ENCODE data around the gene TMEM150A. TPM values are rescaled to one million over a fixed set of nuclear protein-coding genes. Genes with fewer than 3 reads are reported as not detected.

Gene TMEM150A
- total and polyA plus RNA-seq, 2 of the 13 experiments (the other 11 are each of a cell fraction or from before 2014, with no cell fraction given), result 30.1 to 70.4 TPM

DNA sequence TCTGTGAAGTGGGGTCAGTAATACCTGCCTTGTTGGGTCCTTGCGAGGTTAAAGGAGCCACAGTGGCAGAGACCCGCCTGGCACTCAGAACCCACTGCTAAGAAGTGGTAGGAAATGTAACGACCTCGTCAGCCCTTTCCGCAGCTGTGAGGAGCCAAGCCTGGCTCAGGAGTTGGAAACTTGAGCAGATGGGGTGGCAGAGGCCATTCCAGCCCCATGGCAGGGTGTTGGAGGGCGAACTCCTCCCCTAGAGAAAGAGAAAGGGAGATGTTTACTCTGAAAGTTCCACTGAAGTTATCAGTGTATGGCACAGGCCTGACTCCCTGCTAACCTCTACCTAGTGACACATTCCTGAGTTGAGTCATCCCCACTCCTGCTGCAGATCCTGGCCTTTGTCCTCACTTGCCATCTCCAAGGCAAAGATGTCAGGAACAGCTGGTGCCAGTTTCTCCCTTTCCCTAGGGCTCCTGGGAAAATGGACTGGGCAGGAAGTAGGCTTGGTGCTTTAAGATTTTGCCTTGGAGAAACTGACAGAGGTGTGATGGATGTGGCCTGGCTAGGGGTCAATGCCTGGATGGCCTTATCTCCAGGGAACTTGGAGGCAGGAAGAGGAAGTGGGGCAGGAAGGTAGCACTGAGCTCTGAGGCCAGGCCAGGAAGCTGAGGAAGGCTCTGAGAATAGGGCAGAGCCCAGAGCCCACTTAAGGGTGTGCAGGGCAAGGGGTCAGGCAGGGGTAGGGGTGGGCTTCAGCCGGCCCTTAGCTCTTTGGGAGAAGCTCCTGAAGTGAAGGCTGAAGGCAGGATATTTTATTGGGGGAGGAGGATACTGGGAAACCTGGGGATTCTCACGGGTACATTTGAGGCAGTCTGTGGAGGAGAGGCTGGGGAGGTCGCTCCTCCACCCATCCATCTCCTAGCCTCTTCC, 17.4 kb downstream of the TMEM150A start (continued):
- TF ChIP-seq ZNF609 (CRISPR knock-in tag; IDR thresholded peaks at IDR 0.05; ENCODE audit: borderline replicate concordance) (peak; percentile 39; the same call in 1 of the 2 replicates), XRCC5 (optimal IDR thresholded peaks at IDR 0.05; ENCODE audit: low read length) (peak; percentile 78), ZBTB7B (CRISPR knock-in tag; IDR thresholded peaks at IDR 0.05) (no peak), ZNF772 (CRISPR knock-in tag; IDR thresholded peaks at IDR 0.05) (peak; percentile 47), JUND (CRISPR knock-in tag; IDR thresholded peaks at IDR 0.05) (peak; percentile 96), ZNF350 (CRISPR knock-in tag; IDR thresholded peaks at IDR 0.05; ENCODE audit: borderline replicate concordance, low read depth) (peak; percentile 96; the same call in 1 of the 2 replicates), PRDM4 (CRISPR knock-in tag; IDR thresholded peaks at IDR 0.05; ENCODE audit: borderline replicate concordance) (no peak; the same call in 1 of the 2 replicates), SMAD9 (CRISPR knock-in tag; IDR thresholded peaks at IDR 0.05) (no peak; the same call in 1 of the 2 replicates), ZNF672 (CRISPR knock-in tag; IDR thresholded peaks at IDR 0.05) (no peak), MTA3 (CRISPR knock-in tag; IDR thresholded peaks at IDR 0.05) (no peak), LRRFIP1 (CRISPR knock-in tag; conservative IDR thresholded peaks at IDR 0.05) (no peak)
- TF ChIP-seq, protein P1, sequence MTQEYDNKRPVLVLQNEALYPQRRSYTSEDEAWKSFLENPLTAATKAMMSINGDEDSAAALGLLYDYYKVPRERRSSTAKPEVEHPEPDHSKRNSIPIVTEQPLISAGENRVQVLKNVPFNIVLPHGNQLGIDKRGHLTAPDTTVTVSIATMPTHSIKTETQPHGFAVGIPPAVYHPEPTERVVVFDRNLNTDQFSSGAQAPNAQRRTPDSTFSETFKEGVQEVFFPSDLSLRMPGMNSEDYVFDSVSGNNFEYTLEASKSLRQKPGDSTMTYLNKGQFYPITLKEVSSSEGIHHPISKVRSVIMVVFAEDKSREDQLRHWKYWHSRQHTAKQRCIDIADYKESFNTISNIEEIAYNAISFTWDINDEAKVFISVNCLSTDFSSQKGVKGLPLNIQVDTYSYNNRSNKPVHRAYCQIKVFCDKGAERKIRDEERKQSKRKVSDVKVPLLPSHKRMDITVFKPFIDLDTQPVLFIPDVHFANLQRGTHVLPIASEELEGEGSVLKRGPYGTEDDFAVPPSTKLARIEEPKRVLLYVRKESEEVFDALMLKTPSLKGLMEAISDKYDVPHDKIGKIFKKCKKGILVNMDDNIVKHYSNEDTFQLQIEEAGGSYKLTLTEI (CRISPR knock-in tag; conservative IDR thresholded peaks at IDR 0.05), result no peak
- TF ChIP-seq, protein P2, sequence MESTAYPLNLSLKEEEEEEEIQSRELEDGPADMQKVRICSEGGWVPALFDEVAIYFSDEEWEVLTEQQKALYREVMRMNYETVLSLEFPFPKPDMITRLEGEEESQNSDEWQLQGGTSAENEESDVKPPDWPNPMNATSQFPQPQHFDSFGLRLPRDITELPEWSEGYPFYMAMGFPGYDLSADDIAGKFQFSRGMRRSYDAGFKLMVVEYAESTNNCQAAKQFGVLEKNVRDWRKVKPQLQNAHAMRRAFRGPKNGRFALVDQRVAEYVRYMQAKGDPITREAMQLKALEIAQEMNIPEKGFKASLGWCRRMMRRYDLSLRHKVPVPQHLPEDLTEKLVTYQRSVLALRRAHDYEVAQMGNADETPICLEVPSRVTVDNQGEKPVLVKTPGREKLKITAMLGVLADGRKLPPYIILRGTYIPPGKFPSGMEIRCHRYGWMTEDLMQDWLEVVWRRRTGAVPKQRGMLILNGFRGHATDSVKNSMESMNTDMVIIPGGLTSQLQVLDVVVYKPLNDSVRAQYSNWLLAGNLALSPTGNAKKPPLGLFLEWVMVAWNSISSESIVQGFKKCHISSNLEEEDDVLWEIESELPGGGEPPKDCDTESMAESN (CRISPR knock-in tag; conservative IDR thresholded peaks at IDR 0.05), result peak; percentile 23
